ENCODE measurements around the gene RER1. TPM values are rescaled to one million over a fixed set of nuclear protein-coding genes. Genes with fewer than 3 reads are reported as not detected.
A peak's percentile ranks its signal among the peaks of the same experiment; 100 is the strongest.

The RER1 gene
- total RNA-seq, 1 donor from 2014 or later: 133 TPM

DNA sequence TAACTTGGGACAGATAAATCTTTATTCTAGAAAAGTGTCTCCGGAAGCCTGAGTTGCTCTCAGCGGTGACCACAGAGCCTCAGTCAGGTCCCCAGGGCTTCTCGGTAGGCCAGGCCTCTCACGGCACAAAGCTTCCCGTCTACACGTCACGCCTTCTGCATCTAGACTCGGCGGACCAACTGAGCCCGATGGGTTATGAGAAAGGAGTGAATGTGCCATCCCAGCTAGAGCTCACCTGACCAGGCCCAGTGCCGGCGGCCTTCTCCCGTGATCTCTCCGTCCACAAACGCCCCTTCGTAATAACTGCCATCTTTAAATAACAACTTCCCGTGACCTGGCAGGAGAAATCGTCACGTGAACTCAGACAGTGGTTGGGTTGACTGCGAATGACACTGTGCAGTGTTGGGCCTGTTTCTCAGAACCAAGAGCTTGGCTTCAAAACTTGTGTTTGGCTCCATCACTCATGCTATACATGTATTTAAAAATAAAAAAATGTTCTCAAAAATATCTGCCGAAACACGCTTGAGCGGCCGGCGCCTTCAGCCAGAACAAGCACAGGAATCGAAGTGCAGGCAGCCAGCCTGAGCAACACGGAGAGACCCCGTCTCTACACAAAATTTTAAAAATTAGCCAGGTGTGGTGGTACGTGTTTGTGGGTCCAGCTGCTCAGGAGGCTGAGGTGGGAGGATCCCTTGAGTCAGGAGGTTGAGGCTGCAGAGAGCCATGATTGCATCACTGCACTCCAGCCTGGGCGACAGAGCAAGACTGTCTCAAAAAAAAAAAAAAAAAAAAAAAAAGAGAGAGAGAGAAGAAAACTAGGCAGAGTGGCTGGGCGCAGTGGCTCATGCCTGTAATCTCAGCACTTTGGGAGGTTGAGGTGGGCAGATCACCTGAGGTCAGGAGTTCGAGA lies 3.4 kb upstream of the RER1 start:
- DNase-seq (peak; percentile 43), ATAC-seq (no peak)
- Histone ChIP-seq H3K27me3 (ENCODE audit: low read depth) (no peaks in the 10 kb centered on the region), H3K27ac (no peak overlapping the region), H3K4me3 (no peak overlapping the region), H3K9me3 (no peaks in the 10 kb centered on the region), H3K36me3 (peaks cover 10% of the 10 kb centered on the region), H3K4me1 (peaks cover 20% of the 10 kb centered on the region)
- intact Hi-C loops (cut with DNase I): no loop called here
- no peak for TF ChIP-seq CTCF (IDR thresholded peaks at IDR 0.05)

DNA sequence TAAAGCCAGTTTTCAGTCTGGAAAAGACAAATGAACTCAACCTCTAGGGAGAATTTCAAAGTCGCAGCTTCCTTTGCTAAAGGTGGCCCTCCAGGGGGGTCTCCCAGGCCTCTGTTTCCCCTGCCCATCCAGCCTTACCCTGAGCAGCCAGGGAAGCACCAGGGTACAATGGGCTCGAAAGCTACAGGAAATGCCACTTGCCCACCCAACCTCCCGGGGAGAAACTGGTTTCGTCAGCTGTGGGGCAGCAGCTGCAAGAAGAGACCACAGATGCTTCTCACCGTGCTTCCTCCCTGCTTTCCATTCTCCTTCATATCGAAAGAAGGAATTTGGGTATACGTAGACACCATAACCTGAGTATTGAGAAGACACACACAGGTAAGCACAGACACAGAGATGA lies 2.0 kb upstream of the RER1 start:
- intact Hi-C loops (cut with DNase I): no loop called here
- ATAC-seq (no peak), DNase-seq (no peak)
- H3K4me1 ChIP-seq: peaks cover 33% of the 10 kb centered on the region
- no peaks in the 10 kb centered on the region for H3K9me3 ChIP-seq
- no peak for TF ChIP-seq CTCF (IDR thresholded peaks at IDR 0.05)
- no peak overlapping the region for H3K27ac ChIP-seq
- peaks cover 20% of the 10 kb centered on the region for H3K36me3 ChIP-seq
- H3K27me3 ChIP-seq (ENCODE audit: low read depth): no peaks in the 10 kb centered on the region
- no peak overlapping the region for H3K4me3 ChIP-seq

GRCh38 chr1:2391931-2392509 lies 379 bp downstream of the RER1 start:
- H3K4me3 ChIP-seq: peak overlapping the region; percentile 98
- intact Hi-C loops (cut with DNase I): no loop called here
- no peaks in the 10 kb centered on the region for H3K27me3 ChIP-seq (ENCODE audit: low read depth)
- H3K36me3 ChIP-seq: peaks cover 44% of the 10 kb centered on the region
- ATAC-seq: peak; percentile 19 to 56
- peaks cover 33% of the 10 kb centered on the region for H3K4me1 ChIP-seq
- TF ChIP-seq CTCF (IDR thresholded peaks at IDR 0.05): no peak
- peak overlapping the region; percentile 87 for H3K27ac ChIP-seq
- DNase-seq: no peak
- H3K9me3 ChIP-seq: no peaks in the 10 kb centered on the region

DNA sequence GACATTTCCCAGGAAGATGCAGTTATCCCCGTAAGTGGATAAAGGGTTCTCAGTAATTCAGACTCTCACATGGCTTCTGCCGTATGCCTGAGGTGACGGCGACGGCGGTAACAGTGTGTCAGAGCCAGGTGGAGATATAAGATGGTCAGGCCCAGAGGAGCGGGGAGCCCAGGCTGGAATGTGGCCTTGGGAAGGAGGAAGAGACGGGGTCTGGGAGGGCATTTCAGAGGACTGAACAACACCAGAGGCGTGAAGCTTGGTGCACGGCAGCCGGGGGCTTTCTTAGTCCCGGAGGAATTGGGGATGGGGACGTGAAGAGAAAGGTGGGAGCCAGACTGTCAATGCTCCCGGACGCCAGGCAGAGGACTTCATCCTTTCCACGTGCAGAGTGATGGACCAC lies 1.0 kb downstream of the RER1 start:
- ATAC-seq: no peak
- peaks cover 51% of the 10 kb centered on the region for H3K36me3 ChIP-seq
- intact Hi-C loops (cut with DNase I): no loop called here

DNA sequence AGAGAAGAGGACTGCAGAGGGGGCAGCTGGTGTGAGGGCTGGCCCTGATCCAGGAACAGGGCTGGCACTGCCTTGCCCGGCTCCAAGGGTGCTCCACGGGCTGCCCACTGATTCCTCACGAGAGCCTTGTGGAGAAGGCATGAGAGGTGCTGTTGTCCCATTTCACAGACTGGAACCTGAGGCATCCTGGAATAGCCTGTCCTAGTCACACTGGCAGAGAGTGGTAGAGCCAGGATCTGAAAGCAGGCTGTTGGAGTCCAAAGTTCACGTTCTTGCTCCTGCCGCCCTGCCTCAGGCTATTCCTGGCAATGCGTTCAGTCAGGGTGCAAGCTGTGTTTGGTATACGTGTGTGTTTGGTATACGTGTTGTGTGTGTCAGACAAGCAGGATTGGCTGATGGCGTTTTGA lies 1.8 kb downstream of the RER1 start:
- ATAC-seq (no peak), DNase-seq (no peak)
- no peak overlapping the region for H3K27ac ChIP-seq
- H3K4me1 ChIP-seq: peaks cover 33% of the 10 kb centered on the region
- TF ChIP-seq CTCF (IDR thresholded peaks at IDR 0.05): no peak
- no peaks in the 10 kb centered on the region for H3K27me3 ChIP-seq (ENCODE audit: low read depth)
- no peaks in the 10 kb centered on the region for H3K9me3 ChIP-seq
- intact Hi-C loops (cut with DNase I): no loop called here
- no peak overlapping the region for H3K4me3 ChIP-seq
- peaks cover 52% of the 10 kb centered on the region for H3K36me3 ChIP-seq

More for the DNA sequence above, 1.0 kb downstream of the RER1 start:
- DNase-seq: no peak
- H3K27me3 ChIP-seq (ENCODE audit: low read depth): no peaks in the 10 kb centered on the region
- no peak for TF ChIP-seq CTCF (IDR thresholded peaks at IDR 0.05)
- peaks cover 33% of the 10 kb centered on the region for H3K4me1 ChIP-seq
- H3K27ac ChIP-seq: peak overlapping the region; percentile 87
- H3K9me3 ChIP-seq: no peaks in the 10 kb centered on the region
- peak overlapping the region; percentile 98 for H3K4me3 ChIP-seq

All from lower lobe of right lung (tissue), 2 donors.